Right renal cortex interstitium (tissue), 3 donors: ENCODE data around the gene CATSPERD. TPM values are rescaled to one million over a fixed set of nuclear protein-coding genes. Genes with fewer than 3 reads are reported as not detected.
"Not testable (repeated sequence)": the region's sequence is repeated elsewhere in the genome, so short reads cannot be mapped to it uniquely, and the experiment has no call there.

Experiments used
- DNase-seq, 3 donors: peaks; one replicate each; pipeline ENCODE4 v3.0.0-alpha.2; 2013; ENCODE audit warnings: low read depth in 3 of 3, low spot score in 2 of 3
- polyA plus RNA-seq, 3 donors: library from polyadenylated mRNA; unstranded; fragments of 120-200 nt; gene quantifications; one replicate each; pipeline ENCODE4 v1.2.1, GENCODE V29; 2013; ENCODE audit not compliant: insufficient read length in 3 of 3

CATSPERD gene
- polyA plus RNA-seq, 3 donors = not detected

GRCh38 chr19:5719274-5719960 is 1.0 kb upstream of the CATSPERD start:
- no peak for DNase-seq

GRCh38 chr19:5727453-5728050 is 7.1 kb downstream of the CATSPERD start:
- no peak for DNase-seq

DNA sequence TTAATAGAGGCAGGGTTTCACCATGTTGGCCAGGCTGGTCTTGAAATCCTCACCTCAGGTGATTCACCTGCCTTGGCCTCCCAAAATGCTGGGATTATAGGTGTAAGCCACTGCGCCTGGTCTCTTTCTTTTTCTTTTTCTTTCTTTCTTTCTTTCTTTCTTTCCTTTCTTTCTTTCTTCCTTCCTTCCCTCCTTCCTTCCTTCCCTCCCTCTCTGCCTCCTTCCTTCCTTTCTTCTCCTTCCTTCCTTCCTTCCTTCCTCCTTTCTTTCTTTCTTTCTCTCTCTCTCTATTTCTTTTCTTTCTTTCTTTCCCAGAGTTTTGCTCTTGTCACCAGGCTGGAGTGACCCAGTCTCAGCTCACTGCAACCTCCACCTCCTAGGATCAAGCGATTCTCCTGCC is 12.7 kb downstream of the CATSPERD start:
- DNase-seq = not testable (repeated sequence)

GRCh38 chr19:5738423-5738822 is 18.0 kb downstream of the CATSPERD start:
- no peak for DNase-seq

DNA sequence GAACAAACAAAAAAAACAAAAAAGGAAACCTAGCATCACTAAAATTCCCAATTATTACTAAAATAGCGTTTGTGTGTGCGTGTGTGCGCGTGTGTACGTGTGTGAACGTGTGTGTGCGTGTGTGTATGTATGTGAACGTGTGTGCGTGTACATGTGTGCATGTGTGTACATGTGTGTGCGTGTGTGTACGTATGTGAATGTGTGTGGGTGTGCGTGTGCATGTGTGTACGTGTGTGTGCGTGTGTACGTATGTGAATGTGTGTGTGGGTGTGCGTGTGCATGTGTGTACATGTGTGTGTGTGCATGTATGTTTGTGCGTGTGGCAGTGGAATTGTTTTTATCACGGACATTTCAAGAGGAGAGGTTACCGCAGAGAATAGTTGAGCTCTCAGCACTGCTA is 21.6 kb downstream of the CATSPERD start:
- no peak for DNase-seq

- DNase-seq = no peak
Measured at GRCh38 chr19:5743630-5744029, 23.2 kb downstream of the CATSPERD start.

DNA sequence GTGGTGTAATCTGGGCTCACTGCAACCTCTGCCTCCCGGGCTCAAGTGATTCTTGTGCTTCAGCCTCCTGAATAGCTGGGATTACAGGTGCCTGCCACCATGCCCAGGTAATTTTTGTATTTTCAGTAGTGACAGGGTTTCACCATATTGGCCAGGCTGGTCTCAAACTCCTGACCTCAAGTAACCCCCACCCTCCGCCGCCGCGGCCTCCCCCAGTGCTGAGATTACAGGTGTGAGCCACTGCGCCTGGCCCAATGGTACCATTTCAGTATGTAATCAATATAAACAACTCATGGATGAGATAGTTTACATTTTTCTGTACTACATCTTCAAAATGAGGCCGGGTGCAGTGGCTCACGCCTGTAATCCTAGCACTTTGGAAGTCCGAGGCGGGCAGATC is 24.6 kb downstream of the CATSPERD start:
- DNase-seq = not testable (repeated sequence)

- not testable (repeated sequence) for DNase-seq
Measured at GRCh38 chr19:5748920-5749319, 28.5 kb downstream of the CATSPERD start.

DNA sequence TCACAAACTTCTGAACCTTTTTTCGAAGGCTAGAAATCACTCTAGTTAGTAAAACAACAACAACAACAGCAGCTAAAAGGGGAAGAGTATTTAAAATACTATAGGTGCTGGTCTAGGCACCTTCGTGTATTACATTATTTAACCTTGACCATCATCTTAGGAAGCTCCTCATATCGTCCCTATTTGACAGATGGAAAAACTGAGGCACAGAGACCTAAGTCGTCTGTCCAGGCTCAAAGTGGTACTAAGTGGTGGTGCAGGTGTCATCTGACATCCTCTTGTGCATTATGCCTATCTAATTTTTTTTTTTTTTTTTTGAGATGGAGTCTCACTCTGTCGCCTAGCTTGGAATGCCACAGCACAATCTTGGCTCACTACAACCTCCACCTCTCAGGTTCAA is 29.1 kb downstream of the CATSPERD start:
- no peak for DNase-seq

- DNase-seq = no peak
Measured at GRCh38 chr19:5751709-5752108, 31.3 kb downstream of the CATSPERD start.

- DNase-seq = no peak
Measured at GRCh38 chr19:5753743-5754142, 33.3 kb downstream of the CATSPERD start.

DNA sequence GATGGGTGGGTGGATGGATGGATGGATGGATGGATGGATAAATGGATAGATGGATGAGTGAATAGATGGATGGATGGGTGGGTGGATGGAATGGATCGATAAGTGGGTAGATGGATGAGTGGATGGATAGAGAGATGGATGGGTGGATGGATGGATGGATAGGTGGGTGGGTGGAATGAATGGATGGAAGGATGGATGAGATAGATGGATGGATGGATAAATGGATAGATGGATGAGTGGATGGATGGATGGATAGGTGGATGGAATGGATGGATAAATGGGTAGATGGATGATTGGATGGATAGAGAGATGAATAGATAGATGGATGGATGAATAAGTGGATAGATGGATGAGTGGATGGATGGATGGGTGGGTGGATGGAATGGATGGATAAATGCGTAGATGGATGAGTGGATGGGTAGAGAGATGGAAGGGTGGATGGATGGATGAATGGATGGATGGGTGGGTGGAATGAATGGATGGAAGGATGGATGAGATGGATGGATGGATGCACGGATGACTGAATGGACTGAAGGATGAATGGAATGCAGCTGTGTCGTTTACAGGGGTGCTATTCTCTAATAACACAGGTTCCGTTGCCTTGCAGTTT is 42.3 kb downstream of the CATSPERD start:
- DNase-seq = no peak

- no peak for DNase-seq
Measured at GRCh38 chr19:5765220-5765619, 44.8 kb downstream of the CATSPERD start.

- DNase-seq = no peak
Measured at GRCh38 chr19:5767949-5768348, 47.5 kb downstream of the CATSPERD start.

GRCh38 chr19:5772416-5772815 is 52.0 kb downstream of the CATSPERD start:
- DNase-seq = no peak

- no peak for DNase-seq
Measured at GRCh38 chr19:5773276-5773675, 52.8 kb downstream of the CATSPERD start.

GRCh38 chr19:5774921-5775320 is 54.5 kb downstream of the CATSPERD start:
- DNase-seq = no peak

DNA sequence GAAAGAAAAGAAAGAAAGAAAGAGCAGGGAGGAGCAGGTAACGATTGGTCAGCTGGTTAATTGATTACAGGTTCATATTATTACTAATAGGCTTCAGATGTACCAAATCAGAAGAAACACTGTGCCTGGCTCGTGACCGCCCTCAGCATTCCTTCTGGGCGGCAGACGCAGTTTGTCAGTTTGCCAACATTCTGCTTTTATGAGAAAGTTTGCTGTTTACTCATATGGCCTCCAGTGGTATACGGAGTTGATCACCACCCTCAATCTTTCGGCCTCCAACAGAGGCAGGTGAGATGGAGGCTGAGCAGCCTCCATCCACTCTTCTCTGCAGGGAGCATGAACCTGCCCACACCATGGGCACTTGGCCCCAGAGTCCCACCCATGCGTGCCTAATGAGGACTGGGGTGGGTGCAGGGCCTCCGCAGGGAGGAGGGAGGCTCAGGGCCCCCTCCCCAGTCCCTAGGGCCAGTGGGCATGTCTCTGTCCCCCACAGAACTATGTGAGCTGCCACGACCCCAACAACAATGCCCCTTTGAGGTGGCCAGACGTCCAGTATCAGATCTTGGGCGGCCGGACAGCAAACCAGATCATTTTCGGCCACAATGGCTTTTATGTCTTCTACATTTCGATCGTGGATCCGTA is 55.4 kb downstream of the CATSPERD start:
- DNase-seq = no peak

DNA sequence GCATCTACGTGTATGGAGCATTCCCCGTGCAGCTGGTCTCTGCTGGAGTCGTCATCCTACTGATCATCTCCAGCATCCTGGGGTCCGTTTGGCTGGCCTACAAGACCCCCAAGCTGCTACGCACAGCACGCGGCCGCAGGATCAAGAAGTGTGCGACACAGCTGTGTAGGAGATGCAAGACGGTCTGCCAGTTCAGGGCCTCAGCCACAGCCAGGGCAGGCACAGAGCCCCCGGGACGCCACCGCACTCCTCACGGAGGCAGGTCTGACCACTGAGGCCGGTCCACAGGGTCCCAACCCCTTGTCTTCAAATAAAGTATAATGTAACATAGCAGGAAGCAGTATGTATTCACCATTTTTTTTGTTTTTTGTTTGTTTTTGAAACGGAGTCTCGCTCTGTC is 58.0 kb downstream of the CATSPERD start:
- no peak for DNase-seq

DNA sequence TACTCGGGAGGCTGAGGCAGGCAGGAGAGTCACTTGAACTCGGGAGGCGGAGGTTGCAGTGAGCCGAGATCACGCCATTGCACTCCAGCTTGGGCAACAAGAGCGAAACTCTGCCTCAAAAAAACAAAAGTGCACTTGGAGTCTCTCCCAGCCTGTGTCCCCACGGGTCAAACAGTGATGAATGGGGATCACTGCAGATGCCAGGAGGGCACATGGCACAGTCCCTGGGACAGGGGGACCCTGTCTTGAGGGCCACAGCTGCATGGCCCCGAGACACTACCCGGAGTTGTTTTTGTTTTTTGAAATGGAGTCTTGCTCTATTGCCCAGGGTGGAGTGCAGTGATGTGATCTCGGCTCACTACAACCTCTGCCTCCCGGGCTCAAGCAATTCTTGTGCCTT is 60.5 kb downstream of the CATSPERD start:
- not testable (repeated sequence) for DNase-seq

DNA sequence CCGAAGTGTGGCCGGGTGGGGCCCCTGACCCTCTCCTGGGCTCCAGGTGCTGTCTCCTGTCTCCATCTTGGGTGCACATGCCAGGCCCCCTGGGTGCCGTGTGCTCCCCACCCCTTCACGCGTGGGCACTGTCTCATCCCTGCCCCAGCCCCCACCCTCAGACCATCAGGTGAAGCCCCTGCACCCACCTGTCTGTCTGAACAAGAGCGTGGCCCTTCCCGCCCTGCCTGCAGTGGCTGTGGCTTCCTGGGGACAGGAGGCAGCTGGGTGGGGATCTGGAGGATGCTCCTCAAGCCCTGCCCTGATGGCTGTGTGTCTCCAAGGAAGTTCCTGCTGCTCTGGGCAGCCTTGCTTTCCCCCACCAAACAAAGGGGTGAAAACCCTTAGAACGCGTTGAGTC is 61.9 kb downstream of the CATSPERD start:
- DNase-seq = no peak
